ENCODE results near the gene PSMB2.
"Not testable (repeated sequence)": the region's sequence is repeated elsewhere in the genome, so short reads cannot be mapped to it uniquely, and the experiment has no call there.

The PSMB2 gene

DNA sequence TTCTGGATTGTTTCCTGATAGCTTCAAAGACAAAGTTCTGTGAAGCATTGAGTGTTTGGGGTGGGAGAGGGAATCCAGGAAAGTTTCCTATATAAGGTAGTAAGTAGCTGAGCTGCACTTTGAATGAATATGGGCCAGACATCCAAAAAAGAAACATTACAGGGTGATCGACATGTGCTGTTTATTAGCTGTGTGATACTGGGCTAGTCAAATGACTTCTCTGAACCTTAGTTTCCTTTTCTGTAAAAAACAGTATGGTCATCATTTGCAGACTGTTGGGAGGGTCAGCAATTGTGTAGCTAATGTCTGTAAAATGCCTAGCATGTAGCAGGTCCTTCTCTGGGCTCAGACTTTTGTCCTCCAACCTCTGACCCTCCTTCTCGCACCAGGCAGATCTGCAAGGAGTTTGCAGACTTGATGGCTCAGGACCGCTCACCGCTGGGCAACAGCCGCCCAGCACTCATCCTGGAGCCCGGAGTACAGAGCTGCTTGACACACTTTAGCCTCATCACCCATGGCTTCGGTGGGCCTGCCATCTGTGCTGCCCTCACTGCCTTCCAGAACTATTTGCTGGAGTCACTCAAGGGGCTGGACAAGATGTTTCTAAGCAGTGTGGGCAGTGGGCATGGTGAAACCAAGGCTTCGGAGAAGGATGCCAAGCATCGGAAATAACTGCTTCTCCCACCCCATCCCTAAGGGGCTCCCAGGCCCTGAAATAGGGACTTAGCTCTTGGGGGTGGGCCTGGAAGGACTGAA, 47.1 kb downstream of the PSMB2 start:
- no peak overlapping the region for H3K4me3 ChIP-seq (ENCODE audit: low read depth, low read length)

DNA sequence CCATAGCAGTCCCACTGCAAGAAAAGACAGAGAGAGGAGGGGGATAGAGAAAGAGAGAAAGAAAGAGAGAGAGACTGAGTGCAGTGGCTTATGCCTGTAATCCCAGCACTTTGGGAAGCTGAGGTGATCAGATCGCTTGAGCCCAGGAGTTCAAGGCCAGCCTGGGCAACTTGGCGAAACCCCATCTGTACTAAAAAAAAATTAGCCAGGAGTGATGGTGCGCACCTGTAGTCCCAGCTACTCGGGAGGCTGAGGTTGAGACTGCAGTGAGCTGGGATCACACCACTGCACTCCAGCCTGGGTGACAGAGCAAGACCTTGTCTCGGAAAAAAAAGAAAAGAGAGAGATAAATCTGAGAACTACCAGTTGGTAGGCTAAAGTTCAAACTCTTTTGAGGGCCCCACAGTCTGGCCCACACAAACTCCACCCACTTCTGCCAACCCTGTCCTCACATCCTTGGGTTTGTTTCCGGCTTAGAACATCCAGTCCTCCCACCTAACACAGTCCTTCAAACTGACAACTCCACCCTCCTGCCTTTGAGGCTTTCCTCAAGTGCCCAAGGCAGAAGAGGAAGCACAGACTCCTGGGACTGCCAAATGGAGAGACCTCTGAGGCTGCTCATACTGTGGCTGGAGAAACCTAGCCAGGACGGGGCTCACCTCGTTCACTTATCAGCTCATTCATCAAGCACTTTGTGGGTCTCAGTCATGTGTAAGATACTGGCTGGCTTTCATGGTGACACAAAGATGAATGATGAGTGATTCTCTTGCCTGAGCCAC, 48.1 kb downstream of the PSMB2 start:
- no peak overlapping the region for H3K4me3 ChIP-seq (ENCODE audit: low read depth, low read length)

DNA sequence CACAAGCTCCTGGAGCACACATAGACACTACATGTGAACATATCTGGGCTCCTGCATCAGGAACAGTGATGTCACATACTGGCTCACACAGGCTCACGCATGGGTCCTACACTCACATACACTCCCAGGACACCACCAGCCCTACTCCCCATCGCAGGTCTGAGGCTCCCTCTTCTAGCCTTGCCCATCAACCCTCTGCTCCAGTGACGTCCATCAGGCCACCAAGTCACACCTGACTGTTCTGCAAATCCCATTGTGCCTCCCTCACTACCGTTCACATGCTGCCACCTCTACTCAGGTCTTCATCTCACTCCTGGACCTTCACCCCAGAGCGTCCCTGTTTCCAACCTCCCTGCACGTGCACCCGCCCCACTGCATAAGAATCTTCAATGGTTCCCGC, 50.1 kb downstream of the PSMB2 start:
- H3K4me3 ChIP-seq (ENCODE audit: low read depth, low read length) = no peak overlapping the region

DNA sequence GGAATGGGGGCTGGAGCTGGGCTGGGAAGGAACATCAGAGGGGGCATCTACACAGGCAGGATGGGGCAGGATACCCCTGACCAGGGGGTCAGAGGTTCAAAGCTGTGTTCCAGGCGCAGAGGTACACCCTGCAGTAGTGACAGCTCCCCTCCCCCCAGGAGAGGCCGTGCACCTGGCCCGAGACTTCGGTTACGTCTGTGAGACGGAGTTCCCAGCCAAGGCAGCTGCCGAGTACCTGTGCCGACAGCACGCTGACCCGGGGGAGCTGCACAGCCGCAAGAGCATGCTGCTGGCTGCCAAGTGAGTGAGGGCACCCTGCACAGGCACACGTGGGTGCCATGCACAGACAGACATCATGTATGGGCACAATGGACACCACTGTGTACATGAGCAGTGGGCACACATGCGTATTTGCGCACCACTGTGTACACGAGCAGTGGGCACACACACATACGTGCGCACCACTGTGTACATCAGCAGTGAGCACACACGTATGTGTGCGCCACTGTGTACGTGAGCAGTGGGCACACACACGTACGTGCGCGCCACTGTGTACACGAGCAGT, 50.8 kb downstream of the PSMB2 start:
- no peak overlapping the region for H3K4me3 ChIP-seq (ENCODE audit: low read depth, low read length)

DNA sequence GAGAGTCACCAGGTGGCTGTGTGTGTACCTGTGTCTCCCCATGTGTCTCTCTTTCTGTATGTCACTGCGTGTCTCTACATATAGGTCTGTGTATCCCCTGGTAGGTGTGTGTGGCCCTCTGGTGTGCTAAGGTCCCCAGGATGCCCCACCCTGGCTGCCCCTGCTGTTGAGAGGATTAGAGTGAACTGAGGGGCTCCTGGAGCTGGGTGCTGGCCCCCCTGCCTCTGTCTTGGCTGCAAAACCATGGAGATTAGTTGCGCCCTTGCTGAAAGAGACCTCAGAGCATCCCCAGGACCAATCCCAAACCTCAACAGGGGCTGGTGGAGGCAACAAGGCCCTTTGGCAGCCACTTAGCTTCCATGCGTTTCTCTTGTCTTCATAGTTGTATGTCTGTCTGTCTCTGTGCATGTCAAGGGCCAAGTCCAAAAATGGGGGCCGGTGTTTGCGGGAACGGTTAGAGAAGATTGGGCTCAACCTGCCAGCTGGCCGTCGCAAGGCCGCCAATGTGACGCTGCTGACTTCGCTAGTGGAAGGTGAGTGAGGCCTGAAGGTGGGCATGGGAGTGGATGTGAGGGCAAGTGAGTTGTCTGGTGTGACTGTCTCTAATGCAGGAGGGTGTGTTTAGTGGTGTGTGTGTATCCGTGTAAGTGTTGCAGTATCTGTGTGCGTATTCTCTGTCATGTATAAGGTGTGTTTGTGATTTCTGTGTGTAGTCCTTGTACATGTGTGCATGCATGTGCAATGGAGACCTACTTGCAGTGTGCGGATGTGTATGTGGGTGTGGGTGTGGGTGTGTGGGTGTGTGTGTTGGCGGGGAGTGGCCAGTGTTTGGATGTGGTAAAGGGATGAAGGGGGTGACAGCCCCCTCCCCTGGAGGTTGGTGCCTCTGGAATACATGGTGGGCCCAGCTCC, 51.6 kb downstream of the PSMB2 start:
- H3K4me3 ChIP-seq (ENCODE audit: low read depth, low read length) = no peak overlapping the region

DNA sequence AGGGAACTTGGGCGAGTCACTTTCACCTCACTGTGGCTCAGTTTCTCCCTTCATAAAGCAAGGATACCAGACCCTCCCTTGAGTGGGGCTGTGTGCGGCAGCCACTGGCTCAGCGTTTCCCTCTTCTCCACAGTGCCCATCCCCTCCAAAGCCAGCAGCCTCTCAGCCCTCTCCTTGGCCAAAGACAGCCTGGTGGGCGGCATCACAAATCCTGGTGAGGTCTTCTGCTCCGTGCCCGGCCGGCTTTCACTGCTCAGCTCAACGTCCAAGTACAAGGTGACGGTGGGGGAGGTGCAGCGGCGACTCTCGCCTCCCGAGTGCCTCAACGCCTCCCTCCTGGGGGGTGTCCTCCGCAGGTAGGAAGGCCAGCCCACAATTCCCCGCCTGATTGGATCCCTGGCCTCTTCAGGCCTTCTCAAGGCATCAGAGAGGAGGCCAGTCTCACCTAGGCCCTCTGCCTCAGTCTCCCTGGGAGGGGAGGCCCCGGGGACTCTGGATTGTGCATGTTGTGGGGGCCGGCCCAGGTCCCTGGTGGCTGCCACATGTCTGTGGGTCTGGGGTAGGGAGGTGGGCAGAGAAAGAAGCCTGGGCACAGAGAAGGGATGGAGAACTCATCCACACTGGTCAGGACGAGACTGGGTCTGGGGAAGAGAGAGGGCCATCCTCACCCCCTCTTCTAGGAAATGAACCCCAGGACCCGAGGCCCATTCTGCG, 53.0 kb downstream of the PSMB2 start:
- H3K4me3 ChIP-seq (ENCODE audit: low read depth, low read length) = no peak overlapping the region

DNA sequence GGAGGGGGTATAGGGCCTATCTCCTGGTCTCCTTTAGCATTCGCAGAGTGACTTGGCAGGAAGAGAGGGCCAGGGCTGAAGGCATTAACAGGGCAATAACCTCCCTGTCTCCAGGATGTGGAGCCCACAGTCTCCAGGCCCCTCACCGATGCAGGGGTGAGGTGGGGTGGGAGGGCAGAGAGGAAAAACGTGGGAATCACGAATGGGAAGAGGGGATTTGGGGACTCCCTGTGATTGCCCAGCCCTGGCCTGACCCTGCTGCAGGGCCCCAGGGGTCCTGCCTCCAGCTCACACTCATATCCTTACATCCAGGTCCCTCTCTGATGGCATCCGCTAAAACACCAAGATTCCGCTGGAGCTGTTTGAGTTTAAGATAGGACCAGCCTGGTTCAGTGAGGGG, 53.6 kb downstream of the PSMB2 start:
- no peak overlapping the region for H3K4me3 ChIP-seq (ENCODE audit: low read depth, low read length)

DNA sequence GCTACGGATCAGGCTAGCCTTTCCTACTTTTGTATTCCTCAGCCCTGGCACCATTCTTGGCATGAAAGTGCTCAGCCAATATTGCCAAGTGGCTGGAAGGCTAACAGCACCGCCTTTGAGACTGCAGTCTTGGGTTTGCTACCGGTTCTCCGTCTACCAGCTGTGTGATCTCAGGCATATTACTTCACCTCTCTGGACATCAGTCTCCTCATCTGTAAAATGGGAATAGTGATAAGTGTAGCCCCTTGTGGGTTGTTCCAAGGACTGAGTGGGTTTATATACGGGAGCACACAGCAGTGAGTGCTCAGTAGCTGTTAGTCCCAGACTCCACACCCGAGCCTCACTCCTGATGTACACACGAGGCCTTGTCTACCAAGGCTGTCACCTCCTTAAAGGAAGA, 54.5 kb downstream of the PSMB2 start:
- no peak overlapping the region for H3K4me3 ChIP-seq (ENCODE audit: low read depth, low read length)

DNA sequence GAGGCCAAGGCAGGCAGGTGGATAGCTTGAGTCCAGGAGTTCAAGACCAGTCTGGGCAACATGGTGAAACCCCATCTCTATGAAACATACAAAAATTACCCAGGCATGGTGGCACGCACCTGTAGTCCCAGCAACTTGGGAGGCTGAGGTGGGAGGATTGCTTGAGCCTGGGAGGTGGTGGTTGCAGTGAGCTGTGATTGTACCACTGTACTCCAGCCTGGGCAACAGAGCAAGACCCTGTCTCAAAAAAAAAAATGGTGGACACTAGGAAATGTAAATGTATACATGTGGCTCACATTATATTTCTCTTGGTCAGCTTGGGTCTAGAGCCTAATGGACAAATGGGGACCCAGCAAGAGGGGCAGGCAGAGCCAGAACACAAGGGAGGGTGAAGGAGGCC, 55.5 kb downstream of the PSMB2 start:
- H3K4me3 ChIP-seq (ENCODE audit: low read depth, low read length) = not testable (repeated sequence)

DNA sequence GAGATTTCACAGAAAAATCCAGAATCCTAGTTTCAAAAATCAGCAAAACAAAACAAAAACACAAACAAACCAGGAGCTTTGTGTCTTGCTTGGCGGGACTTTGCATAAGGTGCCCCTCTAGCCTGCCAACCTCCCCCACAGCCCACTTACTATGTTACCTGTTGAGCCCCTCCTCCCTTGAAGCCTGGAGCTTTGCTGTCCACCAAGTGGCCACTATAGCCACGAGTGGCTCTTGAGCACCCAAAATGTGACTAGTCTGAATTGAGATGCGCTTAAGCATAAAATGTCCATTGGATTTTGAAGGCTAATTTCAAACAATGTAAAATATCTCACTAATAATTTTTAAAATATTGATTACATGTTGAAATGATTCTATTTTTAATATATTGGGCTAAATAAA, 56.0 kb downstream of the PSMB2 start:
- no peak overlapping the region for H3K4me3 ChIP-seq (ENCODE audit: low read depth, low read length)

DNA sequence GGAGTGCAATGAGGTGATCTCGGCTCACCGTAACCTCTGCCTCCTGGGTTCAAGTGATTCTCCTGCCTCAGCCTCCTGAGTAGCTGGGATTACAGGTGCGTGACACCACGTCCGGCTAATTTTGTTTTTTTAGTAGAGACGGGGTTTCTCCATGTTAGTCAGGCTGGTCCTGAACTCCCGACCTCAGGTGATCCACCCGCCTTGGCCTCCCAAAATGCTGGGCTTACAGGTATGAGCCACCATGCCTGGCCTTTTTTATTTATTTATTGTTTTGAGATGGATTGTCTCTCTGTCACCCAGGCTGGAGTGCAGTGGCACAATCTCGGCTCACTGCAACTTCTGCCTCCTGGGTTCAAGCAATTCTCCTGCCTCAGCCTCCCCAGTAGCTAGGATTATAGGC, 59.7 kb downstream of the PSMB2 start:
- H3K4me3 ChIP-seq (ENCODE audit: low read depth, low read length) = not testable (repeated sequence)

DNA sequence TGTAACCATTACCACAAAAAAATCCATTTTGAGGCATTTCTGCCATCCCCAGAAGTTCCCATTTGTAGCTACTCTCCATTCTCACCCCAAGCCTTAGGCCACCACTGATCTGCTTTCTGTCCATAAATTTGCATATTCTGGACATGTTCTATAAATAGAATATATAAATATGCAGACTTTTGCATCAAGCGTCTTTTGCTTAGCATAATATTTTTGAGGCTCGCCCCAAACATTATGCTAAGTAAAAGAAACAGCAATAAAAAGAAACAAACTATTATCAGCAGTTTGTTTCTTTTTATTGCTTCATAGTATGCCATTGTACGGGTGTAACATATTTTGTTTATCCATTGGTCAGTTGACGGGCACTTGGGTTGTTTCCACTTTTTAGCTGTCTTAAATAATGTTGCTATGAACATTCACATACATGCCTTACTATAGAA, 60.4 kb downstream of the PSMB2 start:
- H3K4me3 ChIP-seq (ENCODE audit: low read depth, low read length) = no peak overlapping the region

DNA sequence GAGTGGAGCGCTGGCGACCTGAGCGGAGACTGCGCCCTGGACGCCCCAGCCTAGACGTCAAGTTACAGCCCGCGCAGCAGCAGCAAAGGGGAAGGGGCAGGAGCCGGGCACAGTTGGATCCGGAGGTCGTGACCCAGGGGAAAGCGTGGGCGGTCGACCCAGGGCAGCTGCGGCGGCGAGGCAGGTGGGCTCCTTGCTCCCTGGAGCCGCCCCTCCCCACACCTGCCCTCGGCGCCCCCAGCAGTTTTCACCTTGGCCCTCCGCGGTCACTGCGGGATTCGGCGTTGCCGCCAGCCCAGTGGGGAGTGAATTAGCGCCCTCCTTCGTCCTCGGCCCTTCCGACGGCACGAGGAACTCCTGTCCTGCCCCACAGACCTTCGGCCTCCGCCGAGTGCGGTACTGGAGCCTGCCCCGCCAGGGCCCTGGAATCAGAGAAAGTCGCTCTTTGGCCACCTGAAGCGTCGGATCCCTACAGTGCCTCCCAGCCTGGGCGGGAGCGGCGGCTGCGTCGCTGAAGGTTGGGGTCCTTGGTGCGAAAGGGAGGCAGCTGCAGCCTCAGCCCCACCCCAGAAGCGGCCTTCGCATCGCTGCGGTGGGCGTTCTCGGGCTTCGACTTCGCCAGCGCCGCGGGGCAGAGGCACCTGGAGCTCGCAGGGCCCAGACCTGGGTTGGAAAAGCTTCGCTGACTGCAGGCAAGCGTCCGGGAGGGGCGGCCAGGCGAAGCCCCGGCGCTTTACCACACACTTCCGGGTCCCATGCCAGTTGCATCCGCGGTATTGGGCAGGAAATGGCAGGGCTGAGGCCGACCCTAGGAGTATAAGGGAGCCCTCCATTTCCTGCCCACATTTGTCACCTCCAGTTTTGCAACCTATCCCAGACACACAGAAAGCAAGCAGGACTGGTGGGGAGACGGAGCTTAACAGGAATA, 64.0 kb downstream of the PSMB2 start:
- peak overlapping the region; percentile 37 for H3K4me3 ChIP-seq (ENCODE audit: low read depth, low read length)

DNA sequence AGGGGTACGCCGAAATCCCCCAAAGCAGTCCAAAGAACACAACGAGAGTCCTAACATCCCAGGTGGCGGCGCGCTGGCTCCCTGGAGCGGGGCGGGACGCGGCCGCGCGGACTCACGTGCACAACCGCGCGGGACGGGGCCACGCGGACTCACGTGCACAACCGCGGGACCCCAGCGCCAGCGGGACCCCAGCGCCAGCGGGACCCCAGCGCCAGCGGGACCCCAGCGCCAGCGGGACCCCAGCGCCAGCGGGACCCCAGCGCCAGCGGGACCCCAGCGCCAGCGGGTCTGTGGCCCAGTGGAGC, 64.6 kb downstream of the PSMB2 start:
- H3K4me3 ChIP-seq (ENCODE audit: low read depth, low read length) = not testable (repeated sequence)

DNA sequence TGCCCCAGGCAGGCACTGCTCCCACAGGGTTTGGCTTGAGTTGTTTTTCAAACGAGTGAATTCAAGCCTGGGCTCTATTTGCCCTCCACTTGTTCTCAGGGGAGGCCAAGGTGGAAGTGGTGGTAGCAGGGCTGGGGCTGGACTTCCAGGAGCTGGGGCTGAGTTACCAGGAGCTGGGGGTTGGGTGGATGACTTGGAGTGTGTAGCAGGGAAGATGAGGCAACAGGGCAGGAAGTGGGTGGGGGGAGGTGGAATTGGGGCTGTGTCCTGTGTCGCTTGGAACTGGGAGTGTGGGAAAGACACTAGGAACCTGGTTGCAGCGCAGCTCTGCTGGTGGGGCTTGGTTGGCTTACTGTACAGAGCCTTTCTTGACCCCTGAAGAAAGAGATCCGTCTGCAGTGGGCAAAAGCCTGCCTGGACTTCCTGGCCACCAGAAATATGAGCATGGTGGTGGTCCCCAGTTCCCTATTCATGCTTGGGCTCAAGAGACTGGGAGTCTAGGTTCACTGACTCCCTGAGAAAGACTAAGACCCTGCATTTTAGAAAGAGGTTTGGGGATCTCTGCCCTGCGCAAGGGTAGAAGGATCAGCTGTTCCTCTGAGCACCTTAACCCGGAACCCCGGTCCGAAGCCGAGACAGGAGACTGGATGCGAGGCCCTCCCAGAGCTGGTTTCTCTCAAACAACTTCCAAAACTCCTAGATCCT, 65.1 kb downstream of the PSMB2 start:
- no peak overlapping the region for H3K4me3 ChIP-seq (ENCODE audit: low read depth, low read length)

DNA sequence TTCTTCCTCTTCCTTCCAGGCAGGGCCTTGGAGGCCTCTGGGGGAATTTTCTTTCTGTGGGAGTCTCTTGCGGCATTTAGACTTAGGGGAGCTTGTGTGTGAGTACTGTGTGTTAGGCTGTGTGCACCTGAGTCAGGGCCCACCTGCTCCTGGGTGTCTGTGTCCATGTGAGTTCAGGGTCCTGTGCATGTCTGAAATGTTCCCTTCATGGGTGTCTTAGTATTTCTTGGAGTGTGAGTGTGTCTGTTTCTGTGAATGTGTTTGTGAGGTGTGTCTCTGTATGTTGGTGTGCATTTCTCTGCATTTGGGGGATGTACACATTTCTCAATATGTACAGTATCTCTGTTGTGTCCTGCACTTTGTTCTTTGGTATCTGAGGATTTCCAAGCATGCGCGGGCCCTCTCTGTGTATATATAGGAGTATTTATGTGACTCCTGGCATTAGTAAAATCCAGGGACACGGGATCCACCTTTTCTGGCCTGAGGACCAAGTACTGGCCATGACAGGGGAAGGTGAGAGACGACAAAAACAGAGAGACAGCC, 65.8 kb downstream of the PSMB2 start:
- H3K4me3 ChIP-seq (ENCODE audit: low read depth, low read length) = no peak overlapping the region

DNA sequence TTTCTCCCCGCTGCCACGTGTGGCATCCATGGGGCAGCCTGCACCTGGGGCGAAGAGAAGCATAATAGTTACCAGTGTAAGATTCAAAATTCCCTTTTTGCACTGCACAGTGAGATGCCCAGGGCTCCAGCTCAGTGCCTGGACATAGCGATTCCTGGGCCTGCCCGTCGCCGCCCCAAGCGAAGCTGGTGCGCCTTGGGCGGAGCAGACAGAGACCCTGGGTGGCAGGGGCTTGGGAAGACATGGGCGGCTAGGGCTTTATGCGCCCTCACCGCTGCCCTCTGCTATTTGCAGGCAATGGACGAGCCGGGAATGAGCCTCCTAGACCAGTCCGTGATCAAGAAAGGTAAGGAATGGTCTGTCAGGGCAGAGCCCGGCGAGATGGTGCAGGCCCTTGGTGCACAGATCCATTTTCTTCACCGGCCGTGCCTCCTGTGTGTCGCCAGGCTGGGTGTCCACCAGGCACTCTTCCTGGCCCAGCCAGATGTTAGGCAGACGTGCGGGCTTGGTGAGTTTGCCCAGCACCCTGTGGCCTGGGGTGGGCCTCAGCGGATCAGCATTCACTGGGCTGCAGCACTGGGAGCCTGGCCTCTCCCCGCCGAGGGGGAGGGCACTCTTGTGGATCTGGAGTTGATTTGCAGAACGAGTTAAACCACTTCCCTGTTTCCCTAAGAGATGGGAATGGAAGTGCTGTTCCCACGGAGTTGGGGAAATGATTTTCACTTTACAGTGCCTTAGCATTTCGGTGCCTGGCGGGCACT, 66.5 kb downstream of the PSMB2 start:
- no peak overlapping the region for H3K4me3 ChIP-seq (ENCODE audit: low read depth, low read length)

DNA sequence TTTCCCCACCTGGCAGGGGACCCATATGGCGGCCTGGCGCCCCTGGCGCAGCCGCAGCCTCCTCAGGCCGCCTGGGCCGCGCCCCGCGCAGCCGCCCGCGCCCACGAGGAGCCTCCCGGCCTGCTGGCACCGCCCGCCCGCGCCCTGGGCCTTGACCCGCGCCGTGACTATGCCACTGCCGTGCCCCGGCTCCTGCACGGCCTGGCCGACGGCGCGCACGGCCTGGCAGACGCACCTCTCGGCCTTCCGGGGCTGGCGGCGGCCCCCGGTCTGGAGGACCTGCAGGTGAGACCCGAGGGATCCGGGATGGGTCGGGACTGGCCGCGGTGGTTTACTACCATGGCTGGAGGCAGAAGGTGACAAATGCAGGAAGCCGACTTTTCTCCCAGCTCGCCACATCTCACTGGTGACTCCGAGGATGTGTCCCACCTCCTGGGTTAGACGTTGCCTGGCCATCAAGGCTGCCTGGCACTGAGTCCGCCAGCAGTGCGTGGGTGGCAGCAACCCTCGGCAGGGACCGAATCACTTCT, 67.1 kb downstream of the PSMB2 start:
- no peak overlapping the region for H3K4me3 ChIP-seq (ENCODE audit: low read depth, low read length)

All from iPS-11a (cell line).